GM18870 (cell line): ENCODE measurements around the gene SPRR4.
"Not testable (repeated sequence)": the region's sequence is repeated elsewhere in the genome, so short reads cannot be mapped to it uniquely, and the experiment has no call there.

Experiments used
- ATAC-seq: cut with Tn5 transposase; IDR thresholded peaks from one replicate; pipeline ENCODE4 v1.9.1; 2021; ENCODE audit warnings: moderate library complexity; ENCODE audit not compliant: unreplicated experiment

The SPRR4 gene

DNA sequence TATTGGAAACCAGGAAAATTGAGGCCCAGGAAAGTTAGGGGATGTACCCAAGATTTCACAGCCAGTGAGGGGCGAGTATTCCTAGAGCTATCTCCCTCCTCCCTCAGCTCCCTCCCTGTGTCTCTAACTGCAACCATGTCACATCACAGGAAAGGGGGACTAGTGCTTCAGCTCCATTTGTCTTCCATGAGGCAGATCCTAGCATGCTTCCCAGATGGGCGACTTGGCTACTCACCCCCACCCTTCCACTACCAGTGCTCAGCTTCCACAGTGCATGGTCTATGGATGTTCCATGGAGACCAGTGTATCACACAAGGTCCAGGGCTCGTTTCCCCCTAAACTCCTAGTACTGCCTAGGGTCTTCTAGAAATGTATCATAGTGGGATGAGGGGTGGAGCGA is 4.6 kb upstream of the SPRR4 start:
- ATAC-seq: no peak

DNA sequence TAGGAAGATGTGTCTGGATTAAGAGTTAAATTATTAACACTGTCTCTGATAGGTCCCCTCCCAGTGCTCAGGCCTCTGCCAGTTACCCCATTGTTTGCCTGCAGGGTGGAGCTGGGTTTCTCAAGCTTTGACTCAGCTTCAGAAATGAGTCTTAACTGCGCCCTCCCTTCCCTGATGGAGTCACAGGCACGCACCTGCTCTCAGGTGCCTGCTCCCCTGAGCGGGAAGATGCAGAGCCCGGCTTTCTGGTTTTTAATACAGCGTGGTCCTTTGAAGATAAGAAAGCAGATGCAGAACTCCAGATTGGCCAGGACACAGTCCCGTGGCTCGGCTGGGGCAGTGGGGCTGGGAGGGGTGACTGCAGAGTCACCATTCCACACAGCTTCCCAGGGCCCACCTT is 3.2 kb upstream of the SPRR4 start:
- no peak for ATAC-seq

DNA sequence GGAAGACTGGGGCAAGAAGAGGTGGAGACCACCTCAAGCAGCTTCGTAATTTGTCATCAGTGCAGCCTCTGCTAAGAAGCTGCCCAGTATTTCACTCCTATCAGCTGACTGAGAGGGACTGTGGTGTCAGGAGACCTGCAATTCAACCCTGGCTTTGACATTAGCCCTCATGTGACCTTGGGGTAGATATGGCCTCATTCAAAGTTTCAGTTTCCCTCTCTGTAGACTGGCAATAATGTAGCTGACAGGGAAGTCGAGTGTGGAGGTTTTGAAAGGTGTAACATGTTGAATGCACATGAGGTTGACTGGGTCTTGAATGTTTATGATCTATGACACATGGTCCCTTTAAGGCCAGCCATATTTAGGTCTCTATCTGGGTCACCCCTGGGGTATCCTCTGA is 2.2 kb upstream of the SPRR4 start:
- ATAC-seq: peak; percentile 96

DNA sequence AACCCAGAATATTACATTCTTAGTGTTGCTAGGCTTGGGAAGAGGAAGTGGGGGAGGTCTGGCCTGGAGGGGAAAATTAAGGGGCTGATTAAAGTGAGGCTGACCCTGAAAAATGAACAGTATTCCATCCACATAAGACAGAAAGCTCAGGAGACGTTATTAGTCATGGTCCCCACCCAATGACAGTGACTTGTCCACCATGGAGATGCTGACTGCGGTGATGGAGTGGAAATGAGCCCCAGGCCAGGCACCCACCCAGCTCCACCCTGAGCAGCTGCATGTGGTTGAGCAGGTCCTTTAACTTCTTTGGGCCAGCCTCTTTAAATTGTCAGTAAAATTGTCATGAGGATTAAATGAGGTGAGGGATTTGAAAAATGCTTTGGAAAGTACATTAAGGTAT is 1.4 kb upstream of the SPRR4 start:
- no peak for ATAC-seq

DNA sequence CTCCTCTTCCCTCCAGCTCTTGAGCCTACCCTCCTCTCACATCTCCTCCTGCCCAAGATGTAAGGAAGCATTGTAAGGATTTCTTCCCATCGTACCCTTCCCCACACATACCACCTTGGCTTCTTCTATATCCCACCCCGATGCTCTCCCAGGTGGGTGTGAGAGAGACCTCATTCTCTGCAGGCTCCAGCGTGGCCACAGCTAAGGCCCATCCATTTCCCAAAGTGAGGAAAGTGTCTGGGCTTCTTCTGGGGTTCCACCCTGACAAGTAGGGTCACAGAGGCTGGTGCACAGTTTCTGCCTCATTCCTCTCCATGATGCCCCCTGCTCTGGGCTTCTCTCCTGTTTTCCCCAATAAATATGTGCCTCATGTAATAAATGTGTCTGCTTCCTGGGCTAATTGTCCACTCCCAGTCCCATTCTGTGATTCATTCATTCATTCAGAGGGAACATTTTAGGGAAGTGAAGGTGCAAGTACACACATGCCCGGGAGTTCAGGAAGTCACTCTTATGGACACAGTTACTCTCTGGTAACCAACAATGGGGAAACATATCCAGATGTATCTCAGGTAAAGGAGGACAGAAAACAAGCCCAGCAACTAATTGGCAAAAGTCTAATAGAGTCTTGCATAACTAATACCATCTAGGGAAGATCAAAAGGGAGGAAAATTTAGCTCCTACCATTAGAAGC is 1.9 kb downstream of the SPRR4 start:
- no peak for ATAC-seq

DNA sequence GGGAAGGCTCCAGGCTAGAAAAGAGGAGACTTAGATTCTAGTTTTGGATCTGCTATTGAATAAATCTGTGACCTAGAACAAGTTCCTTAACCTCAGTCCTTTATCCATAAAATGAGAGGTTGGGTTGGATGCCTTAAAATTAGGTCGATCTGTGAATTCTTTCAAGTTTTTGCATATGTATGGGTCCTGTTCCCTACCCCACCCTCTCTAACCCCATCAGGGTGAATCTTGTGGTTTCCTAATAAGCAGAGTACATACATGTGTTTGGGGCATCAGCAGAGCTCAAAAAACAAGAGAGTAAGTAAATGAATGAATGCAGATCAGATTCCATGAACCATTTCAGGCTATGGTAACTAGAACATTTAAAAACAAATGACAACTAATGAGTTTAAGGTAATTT is 6.2 kb downstream of the SPRR4 start:
- ATAC-seq: no peak

DNA sequence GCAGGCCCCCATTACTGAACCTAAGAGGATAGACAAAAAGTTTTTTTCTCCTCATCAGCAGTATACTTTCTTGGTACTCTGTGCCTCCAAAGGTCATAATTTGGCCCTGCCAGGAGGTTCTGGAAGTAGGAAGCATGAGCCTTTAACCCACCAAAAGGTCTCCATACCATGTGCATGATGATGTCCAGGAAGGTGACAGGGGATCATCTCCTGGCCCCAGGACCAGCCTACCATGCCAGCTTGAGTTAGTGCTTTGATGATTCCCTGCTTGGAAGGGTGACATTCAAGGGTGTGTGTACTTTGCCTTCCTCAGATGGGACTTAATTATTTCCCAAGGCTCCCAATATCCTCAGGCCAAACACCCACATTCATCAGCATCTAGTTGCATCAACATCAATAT is 7.2 kb downstream of the SPRR4 start:
- ATAC-seq: no peak

DNA sequence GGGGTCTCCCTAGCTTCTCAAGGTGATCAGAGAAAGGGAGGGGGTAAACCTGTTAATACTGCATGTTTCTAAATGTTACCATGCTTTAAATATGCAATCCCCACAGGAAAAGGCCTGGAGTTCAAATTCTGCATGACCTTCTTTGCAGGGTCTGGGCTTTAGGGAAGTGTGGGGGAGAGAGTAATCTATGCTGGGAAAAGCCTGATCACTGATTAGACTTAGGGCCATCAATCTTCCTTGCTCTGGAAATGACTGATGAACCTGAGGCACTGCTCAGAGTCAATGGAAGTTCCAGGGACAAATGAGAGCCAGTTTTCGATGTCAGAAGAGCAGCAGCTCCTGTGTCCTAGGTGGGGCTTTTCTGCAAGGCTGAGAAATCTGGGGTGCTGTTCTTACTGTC is 10.2 kb downstream of the SPRR4 start:
- no peak for ATAC-seq

DNA sequence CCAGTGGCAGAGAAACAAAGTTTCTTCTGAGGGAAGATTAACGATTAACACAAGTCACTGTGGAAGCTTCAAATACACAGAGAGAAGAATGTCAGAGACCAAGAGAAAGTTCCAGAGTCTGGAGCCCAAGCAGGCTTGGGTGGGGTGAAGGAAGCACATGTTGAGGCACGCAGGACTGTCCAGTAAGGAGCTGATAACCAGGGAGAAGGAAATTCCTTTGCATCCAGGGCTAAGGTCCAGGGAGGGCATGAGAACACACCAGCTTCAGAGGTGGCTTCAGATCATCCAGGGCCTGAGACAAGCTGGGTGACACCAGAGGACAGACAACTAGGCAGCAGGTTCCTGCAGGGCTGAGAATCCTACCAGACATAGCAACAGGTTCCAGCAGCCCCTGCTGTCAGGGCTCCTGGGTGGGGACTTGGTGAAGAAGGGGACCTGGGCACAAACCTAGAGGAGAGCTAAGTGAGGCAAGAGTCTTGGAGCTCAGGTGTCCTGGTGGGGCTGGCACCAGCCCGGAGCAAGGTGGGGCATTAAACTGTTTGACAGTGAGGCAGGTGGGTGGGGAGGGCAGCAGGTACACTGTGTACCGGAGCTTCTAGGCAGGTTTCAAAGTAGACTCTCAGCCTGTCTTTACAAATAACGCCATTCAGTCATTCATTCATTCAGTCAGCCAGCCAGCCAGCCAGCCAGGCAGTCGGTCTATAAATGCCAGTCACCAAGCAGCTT is 10.9 kb downstream of the SPRR4 start:
- ATAC-seq: no peak

DNA sequence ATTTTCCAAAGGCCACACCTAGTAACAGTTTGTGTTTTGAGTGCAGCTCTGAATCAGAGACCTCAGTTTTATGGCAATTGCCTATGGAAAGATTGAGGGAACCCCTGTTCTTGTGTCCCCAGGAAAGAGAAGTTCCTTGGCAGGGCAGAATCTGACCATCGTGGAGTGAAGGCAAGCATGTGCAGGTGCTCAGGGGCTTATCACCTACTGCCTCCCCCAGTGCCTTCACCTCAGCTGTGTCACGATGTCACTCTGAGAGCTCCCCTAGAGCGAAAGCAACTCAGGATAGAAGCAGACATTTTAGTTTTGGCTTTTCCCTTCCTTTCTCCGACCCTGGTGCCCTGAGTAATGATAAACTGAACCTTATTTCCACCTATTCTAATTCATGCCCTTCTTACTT is 11.6 kb downstream of the SPRR4 start:
- no peak for ATAC-seq

DNA sequence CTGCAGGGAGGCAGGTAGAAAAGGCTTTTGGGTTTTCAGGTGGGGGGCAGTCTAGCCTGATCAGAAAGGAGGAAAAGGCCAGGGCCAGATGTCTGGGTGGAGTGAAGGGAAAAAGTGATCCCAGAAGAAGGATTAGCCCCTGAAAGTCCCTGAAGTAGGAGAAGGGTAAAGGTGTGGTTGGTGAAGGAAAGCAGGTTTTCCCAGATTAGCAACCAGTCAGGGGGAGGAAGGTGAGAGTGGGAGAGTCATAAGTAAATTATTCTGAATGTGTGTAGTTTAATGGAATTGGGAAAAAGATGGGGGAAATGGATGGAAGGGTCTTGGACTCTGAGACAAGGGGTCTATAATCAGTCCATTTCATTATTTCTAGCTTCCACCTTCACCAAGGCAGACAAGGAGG is 12.8 kb downstream of the SPRR4 start:
- ATAC-seq: no peak

DNA sequence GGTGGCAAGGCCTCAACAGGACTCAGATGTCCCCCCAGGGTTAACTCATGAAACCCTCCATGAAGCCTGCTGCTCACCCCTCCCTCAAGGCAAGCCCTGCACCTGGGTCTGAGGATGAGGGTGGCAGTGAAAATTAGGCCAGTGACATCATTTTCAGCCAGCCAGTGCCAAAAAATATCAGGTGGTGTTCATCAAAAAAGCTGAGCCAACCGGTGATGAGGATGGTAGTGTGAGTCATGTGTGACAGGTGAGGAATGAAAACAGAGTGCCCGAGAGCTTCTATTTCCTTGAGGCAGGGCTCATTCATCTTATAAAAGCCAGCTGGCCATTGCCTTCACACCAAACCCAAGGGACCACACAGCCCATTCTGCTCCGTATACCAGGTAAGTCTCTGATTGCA is 13.3 kb downstream of the SPRR4 start, which contains the start of gene SPRR1A:
SPRR1A (plus strand) TSS at position 339 of the 400 bp plus-strand sequence. CDS start 1,150 bp downstream, outside the sequence.
- ATAC-seq: no peak

DNA sequence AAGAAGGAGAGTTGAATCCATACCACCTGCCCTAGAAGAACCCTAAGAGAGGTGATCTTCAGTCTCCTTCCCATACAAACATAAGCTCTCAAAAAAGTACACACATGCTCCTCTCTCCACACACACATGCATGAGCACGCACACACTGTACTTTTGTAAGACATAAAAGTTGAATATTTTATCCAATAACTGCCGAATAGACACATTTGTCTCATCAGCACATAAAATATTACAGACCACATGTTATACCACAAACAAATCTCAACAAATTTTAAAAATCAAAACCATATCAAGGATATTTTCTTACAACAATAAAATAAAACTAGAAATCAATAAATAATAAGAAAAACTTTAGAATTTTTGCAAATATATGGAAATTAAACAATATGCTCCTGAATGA is 16.1 kb downstream of the SPRR4 start:
- no peak for ATAC-seq

DNA sequence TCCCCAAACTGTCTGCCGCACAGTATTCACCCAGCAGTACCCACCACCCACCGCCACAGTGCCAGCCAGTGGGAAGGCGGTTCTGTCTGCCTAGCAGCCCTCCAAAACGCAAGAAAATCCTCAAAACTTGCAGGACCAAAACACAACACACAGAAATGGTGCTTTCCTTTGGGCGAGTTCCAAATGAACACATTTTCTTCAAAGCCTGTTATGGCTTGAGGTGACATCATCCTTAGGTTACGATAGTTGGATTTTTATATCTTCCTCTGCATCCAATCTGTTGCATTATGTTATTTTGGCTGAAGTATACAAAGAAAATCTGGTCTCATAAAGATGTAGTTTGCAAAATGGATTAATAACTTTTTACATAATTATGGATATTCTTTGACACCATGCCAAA is 22.7 kb downstream of the SPRR4 start:
- no peak for ATAC-seq

DNA sequence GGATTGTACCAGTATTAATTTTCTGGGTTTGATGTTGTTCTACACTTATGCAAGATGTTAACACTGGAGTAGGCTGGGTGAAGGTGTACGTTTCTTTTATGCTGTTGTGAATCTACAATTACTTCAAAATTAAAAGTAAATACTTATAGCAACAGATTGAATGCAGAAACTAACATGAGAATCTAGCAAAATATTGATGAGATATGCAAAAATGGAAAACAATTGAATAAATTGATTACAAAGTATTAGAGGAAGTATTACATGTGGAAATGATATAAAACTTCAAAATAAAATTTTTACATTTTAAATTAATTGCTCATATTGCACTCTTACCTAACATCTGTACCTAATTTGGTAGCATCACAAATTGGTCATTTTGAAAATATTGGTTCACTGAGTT is 25.4 kb downstream of the SPRR4 start:
- ATAC-seq: no peak

DNA sequence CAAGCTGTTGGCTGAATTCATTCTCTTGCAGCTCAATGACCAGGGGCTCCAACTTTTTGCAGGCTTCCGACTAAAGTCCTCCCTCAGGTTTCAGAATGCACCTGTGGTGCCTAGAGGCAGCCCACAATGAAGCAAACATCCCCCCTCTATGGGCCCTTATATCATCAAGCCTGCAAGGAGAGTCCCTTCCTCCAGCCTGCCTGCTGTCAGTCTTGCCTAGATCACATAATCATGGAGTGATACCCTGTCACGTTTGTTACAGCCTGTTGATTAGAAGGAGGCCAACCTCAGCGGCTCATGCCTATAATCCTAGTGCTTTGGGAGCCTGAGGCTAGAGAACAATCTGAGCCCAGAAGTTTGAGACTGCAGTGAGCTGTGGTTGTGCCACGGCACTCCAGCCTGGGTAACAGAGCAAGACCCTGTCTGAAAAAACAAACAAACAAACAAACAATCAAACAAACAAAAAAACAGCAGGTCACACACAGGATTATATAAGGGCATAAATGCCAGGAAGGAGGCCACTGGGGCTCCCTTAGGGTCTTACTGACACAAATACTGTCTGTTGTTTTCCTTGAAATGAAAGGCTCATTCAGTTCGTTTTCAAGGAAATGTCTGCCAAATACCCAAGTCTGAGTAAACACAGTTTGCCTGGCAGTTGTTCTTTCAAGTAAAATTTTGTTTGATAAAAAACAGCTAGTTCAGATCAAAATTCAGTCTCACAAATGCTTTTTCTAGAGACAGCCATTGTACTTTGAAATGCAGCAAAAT is 26.4 kb downstream of the SPRR4 start:
- no peak for ATAC-seq

DNA sequence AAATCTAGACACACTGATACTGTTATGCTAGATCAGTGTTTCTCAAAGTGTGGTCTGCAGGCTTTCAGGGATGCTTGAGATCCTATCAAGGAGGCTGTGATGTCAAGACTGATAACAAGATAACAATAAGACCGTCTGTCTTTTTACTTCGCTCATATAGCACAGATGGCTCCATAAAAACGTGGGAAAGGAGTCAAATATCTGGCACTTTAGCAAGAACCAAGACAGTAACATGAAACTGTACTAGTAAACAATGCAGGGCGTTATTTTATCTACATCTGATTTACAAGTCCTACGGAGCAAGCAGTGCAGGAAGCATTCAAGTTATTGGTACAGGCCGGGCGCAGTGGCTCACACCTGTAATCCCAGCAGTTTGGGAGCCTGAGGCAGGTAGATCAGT is 27.5 kb downstream of the SPRR4 start:
- no peak for ATAC-seq

DNA sequence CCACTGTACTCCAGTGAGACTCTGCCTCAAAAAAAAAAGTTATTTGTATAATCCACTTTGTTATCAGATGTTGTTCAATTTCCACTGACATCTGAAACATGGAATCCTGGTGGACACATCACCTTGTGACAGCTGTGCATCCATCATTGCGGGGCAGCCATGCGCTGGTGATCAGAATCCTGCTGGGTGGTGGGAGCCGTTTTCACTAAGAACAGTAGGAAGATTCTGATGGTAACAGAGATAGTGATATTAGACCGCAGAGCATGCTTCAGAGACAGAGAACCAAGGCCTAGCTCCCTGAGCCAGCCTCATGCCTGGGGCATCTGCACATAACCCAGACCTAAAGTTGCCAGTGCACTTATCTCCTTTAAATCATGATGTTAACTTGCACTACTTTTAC is 28.0 kb downstream of the SPRR4 start:
- ATAC-seq: no peak

DNA sequence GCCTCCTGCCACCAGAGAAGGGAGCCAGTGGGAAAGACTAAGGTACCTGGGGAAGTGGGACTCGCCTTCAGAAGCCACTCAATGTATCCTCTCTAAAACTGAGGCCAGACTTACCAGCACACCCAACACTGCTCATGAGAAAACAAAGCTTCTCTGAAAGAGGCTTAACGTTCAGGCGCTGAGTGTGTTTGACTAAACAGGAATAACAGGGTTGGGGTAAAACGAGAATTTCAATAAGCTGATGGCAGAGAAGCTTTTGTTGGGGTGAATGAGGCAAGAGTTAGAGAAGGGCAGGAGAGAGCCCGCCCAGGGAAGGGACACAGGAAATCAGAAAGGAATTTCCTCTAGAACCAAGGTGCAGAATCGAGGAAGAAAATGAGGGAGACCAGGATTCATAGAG is 29.4 kb downstream of the SPRR4 start:
- no peak for ATAC-seq

DNA sequence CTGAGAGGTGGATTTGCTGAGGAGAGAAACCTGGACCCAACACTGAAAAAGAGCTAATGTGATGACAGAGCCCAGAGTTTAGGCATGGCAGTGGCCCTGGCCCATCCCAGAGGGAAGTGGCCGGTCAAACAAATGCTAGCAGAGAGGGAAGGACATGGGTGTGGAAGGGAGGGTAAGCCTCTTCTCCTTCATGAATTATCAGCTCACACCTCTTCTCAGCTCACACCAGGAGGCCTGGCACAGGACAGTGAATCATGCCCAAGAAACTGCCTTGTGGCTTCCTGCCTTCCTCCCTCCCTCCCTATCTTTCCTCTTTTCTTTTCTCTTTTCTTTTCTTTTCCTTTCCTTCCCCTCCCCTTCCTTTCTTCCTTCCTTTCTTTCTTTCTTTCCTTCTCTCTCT is 29.8 kb downstream of the SPRR4 start:
- ATAC-seq: no peak

DNA sequence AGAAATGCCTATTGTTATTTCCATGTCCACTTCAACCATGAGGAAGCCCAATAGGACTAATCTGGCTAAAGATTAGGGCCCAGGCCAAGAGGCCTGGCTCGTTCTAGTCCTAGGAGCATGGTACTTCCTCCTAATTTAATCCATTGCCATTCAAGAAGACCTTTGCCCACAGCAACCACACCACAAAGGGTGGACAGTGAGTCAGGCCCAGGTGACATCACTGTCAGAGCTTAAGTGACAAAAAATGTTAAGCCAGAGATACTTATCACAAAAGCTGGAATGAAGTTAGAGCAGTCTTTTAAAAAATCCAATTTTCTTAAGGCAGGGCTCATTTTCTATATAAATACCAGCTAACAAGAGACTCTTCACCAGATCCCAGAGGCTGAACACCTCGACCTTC is 30.9 kb downstream of the SPRR4 start, which contains the start of gene SPRR3:
SPRR3 (plus strand) TSS at position 368 of the 400 bp plus-strand sequence. CDS start 1,272 bp downstream, outside the sequence.
- no peak for ATAC-seq

DNA sequence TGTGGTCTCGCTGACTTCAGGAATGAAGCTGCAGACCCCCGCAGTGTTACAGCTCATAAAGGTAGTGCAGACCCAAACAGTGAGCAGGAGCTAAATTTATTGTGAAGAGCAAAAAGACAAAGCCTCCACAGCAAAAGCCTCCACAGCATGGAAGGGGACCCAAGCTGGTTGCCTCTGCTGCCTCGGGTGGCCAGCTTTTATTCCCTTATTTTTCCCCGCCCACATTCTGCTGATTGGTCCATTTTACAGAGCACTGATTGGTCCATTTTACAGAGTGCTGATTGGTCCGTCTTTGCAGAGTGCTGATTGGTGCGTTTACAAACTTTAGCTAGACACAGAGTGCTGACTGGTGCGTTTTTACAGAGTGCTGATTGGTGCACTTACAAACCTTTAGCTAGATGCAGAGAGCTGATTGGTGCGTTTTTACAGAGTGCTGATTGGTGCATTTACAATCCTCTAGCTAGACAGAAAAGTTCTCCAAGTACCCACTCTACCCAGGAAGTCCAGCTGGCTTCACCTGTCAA is 40.8 kb downstream of the SPRR4 start:
- ATAC-seq: not testable (repeated sequence)
